Omental fat pad (tissue), 4 donors: ENCODE results near the gene SLC25A26. TPM values are rescaled to one million over a fixed set of nuclear protein-coding genes. Genes with fewer than 3 reads are reported as not detected.

Experiments used
- ATAC-seq: fragments of 150-250 bp; one replicate; pipeline ENCODE4 v1.9.1; 2016; ENCODE audit warnings: mild to moderate bottlenecking, moderate library complexity; ENCODE audit not compliant: low FRiP score
- DNase-seq: peaks from one replicate; pipeline ENCODE4 v3.0.0-alpha.2; 2019; ENCODE audit warnings: low spot score
- total RNA-seq, 4 donors: library from RNA; depleted of rRNA; stranded (reverse); fragments of >200 nt; gene quantifications; one replicate each; pipeline ENCODE4 v1.1.0, GENCODE V29; 2016
- TF ChIP-seq, protein P1 (sequence below), 3 donors: fragments of 450-650 bp; IDR thresholded peaks; one replicate each; pipeline ENCODE4 v1.5.1; 2016 to 2017; ENCODE audit warnings: antibody characterized with exemption in 3 of 3, mild to moderate bottlenecking in 3 of 3, moderate library complexity in 2 of 3

The SLC25A26 gene
- total RNA-seq, 4 donors from 2014 or later = 19.2 to 26.4 (median 23.0) TPM

DNA sequence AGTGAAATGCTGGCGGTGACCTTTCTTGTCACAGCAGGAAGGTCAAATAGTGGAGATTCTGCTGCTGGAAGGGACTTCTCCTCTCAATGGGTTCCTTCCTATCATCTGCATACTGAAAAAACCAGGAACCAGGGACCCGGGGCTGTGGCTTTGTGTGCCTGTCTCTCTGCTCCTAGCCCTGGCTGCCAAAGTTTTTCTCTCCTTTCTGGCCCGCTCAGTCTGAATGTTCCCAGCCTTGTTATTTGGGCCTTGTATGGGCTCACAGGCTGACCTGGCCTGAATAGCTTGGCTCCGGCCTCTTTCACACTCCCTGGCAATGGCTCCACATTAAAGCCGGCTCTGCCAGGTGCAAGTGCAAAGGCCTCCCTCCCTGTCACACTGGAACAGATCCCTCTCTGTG, 185.4 kb downstream of the SLC25A26 start:
- TF ChIP-seq, protein P1, sequence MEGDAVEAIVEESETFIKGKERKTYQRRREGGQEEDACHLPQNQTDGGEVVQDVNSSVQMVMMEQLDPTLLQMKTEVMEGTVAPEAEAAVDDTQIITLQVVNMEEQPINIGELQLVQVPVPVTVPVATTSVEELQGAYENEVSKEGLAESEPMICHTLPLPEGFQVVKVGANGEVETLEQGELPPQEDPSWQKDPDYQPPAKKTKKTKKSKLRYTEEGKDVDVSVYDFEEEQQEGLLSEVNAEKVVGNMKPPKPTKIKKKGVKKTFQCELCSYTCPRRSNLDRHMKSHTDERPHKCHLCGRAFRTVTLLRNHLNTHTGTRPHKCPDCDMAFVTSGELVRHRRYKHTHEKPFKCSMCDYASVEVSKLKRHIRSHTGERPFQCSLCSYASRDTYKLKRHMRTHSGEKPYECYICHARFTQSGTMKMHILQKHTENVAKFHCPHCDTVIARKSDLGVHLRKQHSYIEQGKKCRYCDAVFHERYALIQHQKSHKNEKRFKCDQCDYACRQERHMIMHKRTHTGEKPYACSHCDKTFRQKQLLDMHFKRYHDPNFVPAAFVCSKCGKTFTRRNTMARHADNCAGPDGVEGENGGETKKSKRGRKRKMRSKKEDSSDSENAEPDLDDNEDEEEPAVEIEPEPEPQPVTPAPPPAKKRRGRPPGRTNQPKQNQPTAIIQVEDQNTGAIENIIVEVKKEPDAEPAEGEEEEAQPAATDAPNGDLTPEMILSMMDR (IDR thresholded peaks at IDR 0.05) = no peak
- no peak for DNase-seq
- ATAC-seq = no peak

DNA sequence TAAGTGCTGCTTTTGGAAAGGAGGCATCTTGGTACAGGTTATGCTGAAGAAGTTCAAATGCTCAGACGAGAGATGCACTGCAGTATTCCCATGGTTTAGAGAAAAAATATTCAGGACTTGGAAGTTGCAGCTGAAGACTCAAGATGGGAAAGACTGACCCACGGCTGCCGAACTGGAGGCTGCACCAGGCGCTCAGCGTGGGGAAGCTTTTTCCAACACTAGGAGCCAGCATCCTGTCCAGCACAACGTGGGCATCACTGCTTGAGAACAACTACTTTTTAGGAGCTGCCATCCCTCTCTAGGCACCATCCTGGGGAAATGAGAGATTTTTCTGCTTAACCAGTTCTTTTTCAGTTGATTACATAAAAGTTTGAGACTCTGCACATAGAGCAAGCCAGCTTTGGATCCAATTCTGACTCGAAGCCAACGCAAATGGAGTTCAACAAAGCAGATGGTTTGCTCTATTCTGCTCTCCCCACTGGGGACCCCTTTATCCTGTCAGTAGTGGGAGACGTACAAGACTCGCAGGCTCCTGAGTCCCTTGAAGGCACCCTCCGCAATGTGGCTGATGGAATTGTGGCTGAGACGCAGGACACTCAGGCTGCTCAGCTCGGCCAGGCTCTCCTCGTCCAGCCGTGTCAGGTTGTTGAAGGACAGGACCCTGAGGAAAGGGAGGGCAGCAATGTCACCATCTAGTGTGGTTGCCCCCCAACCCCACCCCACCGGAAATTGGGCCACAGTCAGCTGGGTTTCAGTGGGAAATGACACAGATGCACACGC, 186.2 kb downstream of the SLC25A26 start:
- ATAC-seq (no peak), DNase-seq (no peak)
- TF ChIP-seq, protein P1 (IDR thresholded peaks at IDR 0.05) = no peak

DNA sequence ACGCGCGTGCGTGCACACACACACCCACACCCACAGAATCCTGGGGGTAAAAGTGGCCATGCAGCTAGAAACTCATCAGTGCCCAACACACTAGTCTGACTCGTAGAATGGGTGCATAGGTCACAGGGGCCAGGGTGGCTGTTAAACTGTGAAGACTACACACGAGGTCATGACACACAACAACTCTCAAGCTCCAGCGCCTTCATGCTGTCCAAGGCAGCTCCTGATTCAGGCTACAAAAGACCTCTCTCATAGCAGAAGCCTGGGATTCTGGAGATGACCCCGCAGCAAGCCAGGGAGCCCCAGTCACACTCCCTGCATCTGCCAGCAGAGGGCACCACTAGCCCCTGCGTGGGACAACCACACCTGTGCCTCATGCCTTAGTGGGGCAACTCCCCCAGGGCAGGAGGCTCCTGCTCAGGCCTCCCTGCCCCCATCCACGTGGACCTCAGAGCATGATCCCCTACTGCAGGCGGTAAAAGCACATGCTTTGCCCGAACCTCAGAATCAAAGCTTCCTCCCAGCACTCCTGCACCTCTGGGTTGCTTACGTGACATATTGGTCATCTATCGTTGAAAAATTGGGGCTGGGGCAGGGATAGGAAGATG, 186.9 kb downstream of the SLC25A26 start:
- ATAC-seq (no peak), DNase-seq (peak; percentile 77)
- TF ChIP-seq, protein P1 (IDR thresholded peaks at IDR 0.05) = peak in 2 of 3 donors; percentile 23 to 69

DNA sequence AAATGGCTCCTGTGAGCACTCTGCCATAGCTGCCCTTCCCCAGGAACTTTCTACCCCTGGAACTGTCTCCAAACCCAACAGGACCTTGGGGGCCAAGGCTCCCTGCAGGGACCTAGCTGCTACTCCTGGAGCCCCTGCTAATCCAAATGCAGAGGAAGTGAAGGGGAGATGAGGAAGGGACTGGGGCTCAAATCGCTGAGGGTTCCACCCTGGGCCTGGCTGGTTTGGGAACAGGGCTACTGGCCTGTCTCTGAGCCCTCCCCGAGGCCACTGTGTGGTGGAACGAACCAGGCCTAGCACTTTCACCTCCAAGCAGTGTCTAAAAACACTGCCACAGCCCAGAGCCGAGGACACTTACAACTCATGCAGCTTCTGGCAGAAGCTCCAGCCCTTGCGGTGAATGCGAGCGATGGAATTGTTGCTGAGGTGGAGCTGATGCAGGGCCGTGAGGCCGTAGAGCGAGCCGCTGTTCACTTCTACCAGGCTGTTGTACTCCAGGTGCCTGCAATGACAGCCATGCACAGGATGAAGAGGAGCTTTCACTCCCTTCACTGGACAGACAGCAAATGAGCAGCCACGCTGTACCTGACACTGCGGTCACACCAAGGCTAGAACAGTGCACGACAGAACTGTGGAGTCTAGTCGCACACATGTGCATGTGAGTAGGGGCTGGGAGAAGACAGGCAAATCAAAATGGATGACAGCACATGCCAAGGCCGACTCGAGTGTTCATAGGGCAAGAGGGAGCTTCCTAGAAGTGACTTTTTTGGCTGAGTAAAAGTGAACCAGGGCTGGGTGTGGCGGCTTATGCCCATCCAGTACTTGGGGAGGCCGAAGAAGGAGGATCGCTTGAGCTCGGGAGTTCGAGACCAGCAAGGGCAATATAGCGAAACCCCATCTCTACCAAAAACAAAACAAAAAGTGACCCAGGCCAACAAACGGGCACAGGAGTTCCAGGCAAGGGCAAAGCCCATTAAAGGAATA, 189.3 kb downstream of the SLC25A26 start:
- TF ChIP-seq, protein P1 (IDR thresholded peaks at IDR 0.05) = no peak
- ATAC-seq (no peak), DNase-seq (no peak)

DNA sequence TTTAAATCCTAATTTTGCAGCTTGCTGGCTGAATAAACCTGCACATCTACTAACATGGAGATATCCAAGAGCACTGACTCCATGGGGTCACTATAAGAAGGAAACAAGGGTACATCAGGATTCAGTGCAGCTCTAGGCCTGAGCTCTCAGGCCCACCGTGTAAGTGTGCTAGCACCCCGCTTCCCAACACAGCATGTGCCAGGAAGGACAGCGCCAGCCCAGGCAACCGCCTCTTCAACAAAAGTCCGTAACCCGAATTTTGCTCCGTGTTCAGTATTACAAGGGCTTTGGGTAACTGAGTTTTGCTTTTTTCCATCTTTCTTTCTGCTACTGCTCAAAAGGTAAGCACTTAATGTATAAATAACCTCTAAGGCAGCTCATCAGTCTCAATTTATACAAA, 190.2 kb downstream of the SLC25A26 start:
- TF ChIP-seq, protein P1 (IDR thresholded peaks at IDR 0.05) = no peak
- ATAC-seq (no peak), DNase-seq (no peak)

DNA sequence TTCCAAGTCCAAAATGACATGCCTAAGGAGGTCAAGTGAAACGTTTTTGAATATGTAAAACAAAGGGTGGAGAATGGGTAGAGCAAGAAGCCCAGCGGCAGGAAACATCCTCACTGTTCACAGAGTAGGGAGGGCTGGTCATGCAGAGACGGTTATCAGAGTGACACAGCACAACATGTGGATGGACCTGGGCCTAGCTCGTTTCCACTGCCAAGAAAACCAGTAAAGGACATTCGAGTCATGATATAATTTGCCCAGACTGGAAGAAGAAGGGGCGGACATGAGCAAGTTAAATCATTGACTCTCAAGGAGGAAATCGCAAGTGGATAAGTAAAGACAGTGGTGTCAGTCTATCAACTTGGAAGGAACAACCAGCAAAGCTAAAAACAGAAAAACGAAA, 190.7 kb downstream of the SLC25A26 start:
- TF ChIP-seq, protein P1 (IDR thresholded peaks at IDR 0.05) = no peak
- ATAC-seq = no peak
- no peak for DNase-seq
